ENCODE measurements around the gene VWA8.
"Not testable (repeated sequence)": the region's sequence is repeated elsewhere in the genome, so short reads cannot be mapped to it uniquely, and the experiment has no call there.

Gene VWA8

GRCh38 chr13:41745496-41745895, 215.4 kb downstream of the VWA8 start:
- not testable (repeated sequence) for DNase-seq (ENCODE audit: low spot score)

GRCh38 chr13:41742917-41743552, 217.9 kb downstream of the VWA8 start:
- no peak for DNase-seq (ENCODE audit: low spot score)

- DNase-seq (ENCODE audit: low spot score): no peak
These were observed 220.4 kb downstream of the VWA8 start for GRCh38 chr13:41740479-41740878.

- DNase-seq (ENCODE audit: low spot score): no peak
These were observed 238.0 kb downstream of the VWA8 start for GRCh38 chr13:41722684-41723535.

- DNase-seq (ENCODE audit: low spot score): no peak
These were observed 239.9 kb downstream of the VWA8 start for GRCh38 chr13:41720839-41721561.

GRCh38 chr13:41716236-41716635, 244.7 kb downstream of the VWA8 start:
- no peak for DNase-seq (ENCODE audit: low spot score)

- no peak for DNase-seq (ENCODE audit: low spot score)
These were observed 247.5 kb downstream of the VWA8 start for GRCh38 chr13:41713405-41713804.

- no peak for DNase-seq (ENCODE audit: low spot score)
These were observed 250.1 kb downstream of the VWA8 start for GRCh38 chr13:41710771-41711170.

- no peak for DNase-seq (ENCODE audit: low spot score)
These were observed 251.4 kb downstream of the VWA8 start for GRCh38 chr13:41709511-41709910.

GRCh38 chr13:41708713-41709112, 252.2 kb downstream of the VWA8 start:
- DNase-seq (ENCODE audit: low spot score): peak; percentile 4

GRCh38 chr13:41707194-41707821, 253.6 kb downstream of the VWA8 start:
- no peak for DNase-seq (ENCODE audit: low spot score)

- no peak for DNase-seq (ENCODE audit: low spot score)
These were observed 254.8 kb downstream of the VWA8 start for GRCh38 chr13:41706152-41706551.

GRCh38 chr13:41702540-41702939, 258.4 kb downstream of the VWA8 start:
- DNase-seq (ENCODE audit: low spot score): no peak

GRCh38 chr13:41701676-41702075, 259.2 kb downstream of the VWA8 start:
- no peak for DNase-seq (ENCODE audit: low spot score)

GRCh38 chr13:41700790-41701310, 260.1 kb downstream of the VWA8 start:
- no peak for DNase-seq (ENCODE audit: low spot score)

GRCh38 chr13:41699759-41700158, 261.1 kb downstream of the VWA8 start:
- no peak for DNase-seq (ENCODE audit: low spot score)

- DNase-seq (ENCODE audit: low spot score): no peak
These were observed 263.3 kb downstream of the VWA8 start for GRCh38 chr13:41697578-41697977.

- DNase-seq (ENCODE audit: low spot score): no peak
These were observed 264.5 kb downstream of the VWA8 start for GRCh38 chr13:41696163-41697003.

- no peak for DNase-seq (ENCODE audit: low spot score)
These were observed 266.2 kb downstream of the VWA8 start for GRCh38 chr13:41694545-41695301.

GRCh38 chr13:41693434-41693833, 267.5 kb downstream of the VWA8 start:
- no peak for DNase-seq (ENCODE audit: low spot score)
